SK-N-SH (cell line): ENCODE measurements around the gene LRRC40. TPM values are rescaled to one million over a fixed set of nuclear protein-coding genes. Genes with fewer than 3 reads are reported as not detected.

Experiments
- CTCF ChIA-PET: fragments of 300-600, 350-600 bp; formaldehyde crosslinking; extraction: SDS; loops from one replicate; lab custom pipeline; 2021; lab: Yijun Ruan, JAX
- POLR2A ChIA-PET: fragments of 350-600 bp; sonication (Branson Sonifier 250); formaldehyde crosslinking; extraction: SDS; loops from one replicate; lab custom pipeline; 2020; ENCODE audit warnings: antibody characterized with exemption, inconsistent platforms; lab: Yijun Ruan, JAX
- DNase-seq: peaks from one replicate; pipeline ENCODE4 v3.0.0; 2012
- H2AFZ ChIP-seq: fragments of 200-600 bp; sonication (generic); 2 replicates; pipeline ENCODE4 v1.8.1; 2016; ENCODE audit warnings: antibody characterized with exemption, mild to moderate bottlenecking, low read depth
- H3F3A ChIP-seq: fragments of 200-600 bp; sonication (generic); replicated peaks from 2 replicates; pipeline ENCODE3; 2016; ENCODE audit warnings: antibody characterized with exemption, mild to moderate bottlenecking; ENCODE audit not compliant: insufficient read depth
- H3K27ac ChIP-seq, 2 experiments: fragments of 200-500 bp in 1 of 2; fragments of 200-600 bp in 1 of 2; sonication (Bioruptor generic) in 1 of 2; sonication (generic), shearing (Covaris generic) in 1 of 2; 2 replicates each; pipeline versions ENCODE4 v1.5.1 to v1.6.1; 2014 to 2016; ENCODE audit warnings: low read depth in 2 of 2, inconsistent platforms in 1 of 2, low read length in 1 of 2, mild to moderate bottlenecking in 1 of 2, mixed read lengths in 1 of 2
- H3K27me3 ChIP-seq: fragments of 200-600 bp; sonication (generic), shearing (Covaris generic); 2 replicates; pipeline ENCODE4 v1.6.1; 2016; ENCODE audit warnings: mixed run types; ENCODE audit not compliant: insufficient read depth
- H3K36me3 ChIP-seq, 2 experiments: fragments of 200-500 bp in 1 of 2; fragments of 200-600 bp in 1 of 2; sonication (Bioruptor generic) in 1 of 2; sonication (generic) in 1 of 2; replicated peaks in 1 of 2; 2 replicates each; pipeline versions ENCODE3 to v1.5.1; 2014 to 2016; ENCODE audit warnings: low read length in 1 of 2, mild to moderate bottlenecking in 1 of 2; ENCODE audit not compliant: insufficient read depth in 2 of 2, control insufficient read depth in 1 of 2
- H3K4me1 ChIP-seq, 2 experiments: fragments of 200-500 bp in 1 of 2; fragments of 200-600 bp in 1 of 2; sonication (Bioruptor generic) in 1 of 2; sonication (generic), shearing (Covaris generic) in 1 of 2; 2 replicates each; pipeline versions ENCODE4 v1.5.1 to v1.6.1; 2014 to 2016; ENCODE audit warnings: low read depth in 1 of 2, low read length in 1 of 2, mixed run types in 1 of 2; ENCODE audit not compliant: insufficient read depth in 2 of 2, control insufficient read depth in 1 of 2
- H3K4me2 ChIP-seq: fragments of 200-600 bp; sonication (generic), shearing (Covaris generic); 2 replicates; pipeline ENCODE4 v1.6.1; 2017; ENCODE audit warnings: mixed run types
- H3K4me3 ChIP-seq, 2 experiments: fragments of 200-500 bp in 1 of 2; fragments of 200-600 bp in 1 of 2; sonication (Bioruptor generic) in 1 of 2; sonication (generic), shearing (Covaris generic) in 1 of 2; 2 replicates each; pipeline versions ENCODE4 v1.5.1 to v1.8.1; 2014 to 2016; ENCODE audit warnings: low read depth in 2 of 2, inconsistent platforms in 1 of 2, low read length in 1 of 2, mild to moderate bottlenecking in 1 of 2, mixed read lengths in 1 of 2, moderate library complexity in 1 of 2
- H3K79me2 ChIP-seq: fragments of 200-600 bp; sonication (generic); 2 replicates; pipeline ENCODE4 v1.8.1; 2017; ENCODE audit warnings: mild to moderate bottlenecking; ENCODE audit not compliant: insufficient read depth
- H3K9ac ChIP-seq: fragments of 200-600 bp; sonication (generic); 2 replicates; pipeline ENCODE4 v1.6.1; 2017; ENCODE audit warnings: mixed run types
- H3K9me2 ChIP-seq: fragments of 200-600 bp; sonication (generic); 2 replicates; pipeline ENCODE4 v1.6.1; 2017; ENCODE audit warnings: mixed run types
- H3K9me3 ChIP-seq: fragments of 200-600 bp; sonication (generic); 2 replicates; pipeline ENCODE4 v1.6.1; 2017; ENCODE audit warnings: mixed run types, mild to moderate bottlenecking, moderate library complexity
- H4K20me1 ChIP-seq: fragments of 200-600 bp; sonication (generic); 2 replicates; pipeline ENCODE4 v1.6.1; 2017; ENCODE audit warnings: mild to moderate bottlenecking, mixed run types; ENCODE audit not compliant: insufficient read depth
- CHD2 ChIP-seq: fragments of 150-350 bp; IDR thresholded peaks from 2 replicates; pipeline ENCODE4 v1.6.1; 2018; ENCODE audit warnings: low read length; ENCODE audit not compliant: partially characterized antibody
- ELF1 ChIP-seq: IDR thresholded peaks from 2 replicates; pipeline ENCODE4 v1.4.0; 2012
- EP300 ChIP-seq, 2 experiments: IDR thresholded peaks; 2 replicates each; pipeline versions ENCODE4 v1.4.0 to v1.6.1; 2012; ENCODE audit warnings: borderline replicate concordance in 1 of 2, low read depth in 1 of 2, low read length in 1 of 2
- EZH2phosphoT487 ChIP-seq: fragments of 200-600 bp; sonication (generic); IDR thresholded peaks from 2 replicates; pipeline ENCODE4 v1.6.1; 2017; ENCODE audit warnings: low read depth, mixed run types, mild to moderate bottlenecking, antibody characterized with exemption, moderate library complexity, borderline replicate concordance
- FOSL2 ChIP-seq: IDR thresholded peaks from 2 replicates; pipeline ENCODE4 v1.4.0; 2012; ENCODE audit warnings: low read depth, mild to moderate bottlenecking, moderate library complexity, borderline replicate concordance
- FOXJ3 ChIP-seq: sonication (generic); formaldehyde crosslinking; IDR thresholded peaks from 2 replicates; pipeline ENCODE4 v1.5.1; 2020; ENCODE audit warnings: mild to moderate bottlenecking, missing genetic modification reagents
- FOXM1 ChIP-seq: IDR thresholded peaks from 2 replicates; pipeline ENCODE4 v1.4.0; 2012; ENCODE audit warnings: low read depth, mild to moderate bottlenecking
- GABPA ChIP-seq: IDR thresholded peaks from 2 replicates; pipeline ENCODE4 v1.4.0; 2012; ENCODE audit warnings: low read depth, mild to moderate bottlenecking
- GATA2 ChIP-seq: sonication (generic); formaldehyde crosslinking; IDR thresholded peaks from 2 replicates; pipeline ENCODE4 v1.5.0; 2020; ENCODE audit warnings: mild to moderate bottlenecking, missing genetic modification reagents
- JUND ChIP-seq: IDR thresholded peaks from 2 replicates; pipeline ENCODE4 v1.4.0; 2012
- MXI1 ChIP-seq: IDR thresholded peaks from 2 replicates; pipeline ENCODE4 v1.6.1; 2012; ENCODE audit warnings: mild to moderate bottlenecking, low read depth, low read length, improper control_type of control experiment
- NFIC ChIP-seq: IDR thresholded peaks from 2 replicates; pipeline ENCODE4 v1.4.0; 2012; ENCODE audit warnings: borderline replicate concordance
- NRF1 ChIP-seq: IDR thresholded peaks from 2 replicates; pipeline ENCODE4 v1.6.1; 2012; ENCODE audit warnings: low read depth, mild to moderate bottlenecking, low read length
- POLR2AphosphoS5 ChIP-seq: IDR thresholded peaks from 2 replicates; pipeline ENCODE4 v1.6.1; 2012; ENCODE audit warnings: low read depth, low read length
- RAD21 ChIP-seq: IDR thresholded peaks from 2 replicates; pipeline ENCODE4 v1.6.1; 2012; ENCODE audit warnings: mild to moderate bottlenecking, low read length
- RCOR1 ChIP-seq: fragments of 150-350 bp; IDR thresholded peaks from 2 replicates; pipeline ENCODE4 v1.6.1; 2017; ENCODE audit warnings: antibody characterized with exemption, low read length
- RFX5 ChIP-seq: IDR thresholded peaks from 2 replicates; pipeline ENCODE4 v1.6.1; 2012; ENCODE audit warnings: mild to moderate bottlenecking, improper control_type of control experiment, low read length
- RXRA ChIP-seq: IDR thresholded peaks from 2 replicates; pipeline ENCODE4 v1.4.0; 2012; ENCODE audit warnings: low read depth, mild to moderate bottlenecking, borderline replicate concordance
- SIN3A ChIP-seq: IDR thresholded peaks from 2 replicates; pipeline ENCODE4 v1.6.1; 2012; ENCODE audit warnings: low read depth, mild to moderate bottlenecking, low read length, moderate library complexity, borderline replicate concordance
- SMC3 ChIP-seq: IDR thresholded peaks from 2 replicates; pipeline ENCODE4 v1.6.1; 2012; ENCODE audit warnings: low read depth, low read length, improper control_type of control experiment
- TAF1 ChIP-seq: IDR thresholded peaks from 2 replicates; pipeline ENCODE4 v1.6.1; 2012; ENCODE audit warnings: low read depth, mild to moderate bottlenecking, low read length, moderate library complexity, borderline replicate concordance
- TCF12 ChIP-seq: IDR thresholded peaks from 2 replicates; pipeline ENCODE4 v1.4.0; 2012
- TEAD4 ChIP-seq: IDR thresholded peaks from 2 replicates; pipeline ENCODE4 v1.4.0; 2012; ENCODE audit warnings: mild to moderate bottlenecking, borderline replicate concordance; ENCODE audit not compliant: insufficient read depth
- YY1 ChIP-seq: IDR thresholded peaks from 2 replicates; pipeline ENCODE4 v1.4.0; 2012; ENCODE audit warnings: low read depth, mild to moderate bottlenecking
- polyA plus RNA-seq, 3 experiments: library from polyadenylated mRNA; depleted of rRNA; stranded (reverse); fragments of >200 nt; gene quantifications; 2 replicates each; pipeline ENCODE4 v1.2.3, GENCODE V29; 2012
- TF ChIP-seq, protein P1 (sequence below): IDR thresholded peaks from 2 replicates; pipeline ENCODE4 v1.4.0; 2012; ENCODE audit warnings: low read depth, borderline replicate concordance
- TF ChIP-seq, protein P2 (sequence below): fragments of 150-350 bp; IDR thresholded peaks from 2 replicates; pipeline ENCODE4 v1.6.1; 2016; ENCODE audit warnings: mild to moderate bottlenecking, low read depth, low read length
- TF ChIP-seq, protein P3 (sequence below): IDR thresholded peaks from 2 replicates; pipeline ENCODE4 v1.4.0; 2012; ENCODE audit warnings: low read depth, borderline replicate concordance
- TF ChIP-seq, protein P4 (sequence below): fragments of 200-600 bp; sonication (generic); IDR thresholded peaks from 2 replicates; pipeline ENCODE4 v1.6.1; 2017; ENCODE audit warnings: antibody characterized with exemption, mild to moderate bottlenecking, moderate library complexity
- TF ChIP-seq, protein P5 (sequence below): IDR thresholded peaks from 2 replicates; pipeline ENCODE4 v1.4.0; 2012; ENCODE audit warnings: low read depth
- TF ChIP-seq, protein P6 (sequence below): IDR thresholded peaks from 2 replicates; pipeline ENCODE4; 2012

The LRRC40 gene
- polyA plus RNA-seq, 1 of the 3 experiments (the other 2 are of a cell fraction), result 5.6 TPM

DNA sequence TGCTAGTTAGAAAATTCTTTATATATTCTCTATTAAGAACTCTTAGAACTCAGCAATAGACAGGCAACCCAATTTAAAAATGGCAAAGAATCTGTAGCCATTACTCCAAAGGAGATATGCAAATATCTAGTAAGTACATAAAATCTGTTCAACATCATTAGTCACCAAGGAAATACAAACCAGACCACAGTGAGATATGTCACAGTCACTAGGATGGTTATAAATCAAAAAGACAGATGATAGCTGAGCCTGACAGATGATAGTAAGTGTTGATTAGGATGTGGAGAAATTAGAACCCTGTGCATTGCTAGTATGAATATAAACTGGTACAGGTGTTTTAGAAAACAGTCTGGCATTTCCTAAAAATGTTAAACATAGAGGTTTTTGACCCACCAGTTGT, 42.4 kb upstream of the LRRC40 start:
- Histone ChIP-seq H3K79me2 (peaks cover 15% of the 10 kb centered on the region; the same call in 1 of the 2 replicates), H3K4me3 (no peak overlapping the region), H4K20me1 (no peaks in the 10 kb centered on the region), H3K9ac (no peak overlapping the region), H3F3A (peaks cover 36% of the 10 kb centered on the region), H3K27me3 (no peaks in the 10 kb centered on the region), H3K4me1 (peaks cover 0 to 8% of the 10 kb centered on the region in 2 experiments; a peak in 1 of 4 replicates), H3K9me3 (no peaks in the 10 kb centered on the region), H3K4me2 (no peak overlapping the region), H3K9me2 (no peaks in the 10 kb centered on the region), H2AFZ (no peak overlapping the region), H3K27ac (peak overlapping the region; percentile 10 to 69; a peak in 2 of 4 replicates), H3K36me3 (peaks cover 96 to 100% of the 10 kb centered on the region in 2 experiments)
- ChIA-PET POLR2A (no interaction called here), CTCF (no interaction called here)
- DNase-seq, result no peak
- TF ChIP-seq, protein P1, sequence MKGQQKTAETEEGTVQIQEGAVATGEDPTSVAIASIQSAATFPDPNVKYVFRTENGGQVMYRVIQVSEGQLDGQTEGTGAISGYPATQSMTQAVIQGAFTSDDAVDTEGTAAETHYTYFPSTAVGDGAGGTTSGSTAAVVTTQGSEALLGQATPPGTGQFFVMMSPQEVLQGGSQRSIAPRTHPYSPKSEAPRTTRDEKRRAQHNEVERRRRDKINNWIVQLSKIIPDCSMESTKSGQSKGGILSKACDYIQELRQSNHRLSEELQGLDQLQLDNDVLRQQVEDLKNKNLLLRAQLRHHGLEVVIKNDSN, result no peak
- no peak for TF ChIP-seq SIN3A
- peak; percentile 25; the same call in 1 of the 2 replicates for TF ChIP-seq JUND
- peak; percentile 78 for TF ChIP-seq TCF12
- TF ChIP-seq RAD21, result no peak
- no peak for TF ChIP-seq GABPA
- peak; percentile 8; the same call in 1 of the 2 replicates for TF ChIP-seq FOSL2
- TF ChIP-seq, protein P2, sequence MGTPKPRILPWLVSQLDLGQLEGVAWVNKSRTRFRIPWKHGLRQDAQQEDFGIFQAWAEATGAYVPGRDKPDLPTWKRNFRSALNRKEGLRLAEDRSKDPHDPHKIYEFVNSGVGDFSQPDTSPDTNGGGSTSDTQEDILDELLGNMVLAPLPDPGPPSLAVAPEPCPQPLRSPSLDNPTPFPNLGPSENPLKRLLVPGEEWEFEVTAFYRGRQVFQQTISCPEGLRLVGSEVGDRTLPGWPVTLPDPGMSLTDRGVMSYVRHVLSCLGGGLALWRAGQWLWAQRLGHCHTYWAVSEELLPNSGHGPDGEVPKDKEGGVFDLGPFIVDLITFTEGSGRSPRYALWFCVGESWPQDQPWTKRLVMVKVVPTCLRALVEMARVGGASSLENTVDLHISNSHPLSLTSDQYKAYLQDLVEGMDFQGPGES, result no peak
- no peak for TF ChIP-seq FOXM1
- TF ChIP-seq TEAD4, result no peak
- no peak for TF ChIP-seq MXI1
- no peak for TF ChIP-seq POLR2AphosphoS5
- TF ChIP-seq CHD2, result no peak
- TF ChIP-seq, protein P3, sequence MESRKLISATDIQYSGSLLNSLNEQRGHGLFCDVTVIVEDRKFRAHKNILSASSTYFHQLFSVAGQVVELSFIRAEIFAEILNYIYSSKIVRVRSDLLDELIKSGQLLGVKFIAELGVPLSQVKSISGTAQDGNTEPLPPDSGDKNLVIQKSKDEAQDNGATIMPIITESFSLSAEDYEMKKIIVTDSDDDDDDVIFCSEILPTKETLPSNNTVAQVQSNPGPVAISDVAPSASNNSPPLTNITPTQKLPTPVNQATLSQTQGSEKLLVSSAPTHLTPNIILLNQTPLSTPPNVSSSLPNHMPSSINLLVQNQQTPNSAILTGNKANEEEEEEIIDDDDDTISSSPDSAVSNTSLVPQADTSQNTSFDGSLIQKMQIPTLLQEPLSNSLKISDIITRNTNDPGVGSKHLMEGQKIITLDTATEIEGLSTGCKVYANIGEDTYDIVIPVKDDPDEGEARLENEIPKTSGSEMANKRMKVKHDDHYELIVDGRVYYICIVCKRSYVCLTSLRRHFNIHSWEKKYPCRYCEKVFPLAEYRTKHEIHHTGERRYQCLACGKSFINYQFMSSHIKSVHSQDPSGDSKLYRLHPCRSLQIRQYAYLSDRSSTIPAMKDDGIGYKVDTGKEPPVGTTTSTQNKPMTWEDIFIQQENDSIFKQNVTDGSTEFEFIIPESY, result no peak
- TF ChIP-seq RCOR1, result no peak
- no peak for TF ChIP-seq NRF1
- TF ChIP-seq SMC3, result no peak
- TF ChIP-seq, protein P4, sequence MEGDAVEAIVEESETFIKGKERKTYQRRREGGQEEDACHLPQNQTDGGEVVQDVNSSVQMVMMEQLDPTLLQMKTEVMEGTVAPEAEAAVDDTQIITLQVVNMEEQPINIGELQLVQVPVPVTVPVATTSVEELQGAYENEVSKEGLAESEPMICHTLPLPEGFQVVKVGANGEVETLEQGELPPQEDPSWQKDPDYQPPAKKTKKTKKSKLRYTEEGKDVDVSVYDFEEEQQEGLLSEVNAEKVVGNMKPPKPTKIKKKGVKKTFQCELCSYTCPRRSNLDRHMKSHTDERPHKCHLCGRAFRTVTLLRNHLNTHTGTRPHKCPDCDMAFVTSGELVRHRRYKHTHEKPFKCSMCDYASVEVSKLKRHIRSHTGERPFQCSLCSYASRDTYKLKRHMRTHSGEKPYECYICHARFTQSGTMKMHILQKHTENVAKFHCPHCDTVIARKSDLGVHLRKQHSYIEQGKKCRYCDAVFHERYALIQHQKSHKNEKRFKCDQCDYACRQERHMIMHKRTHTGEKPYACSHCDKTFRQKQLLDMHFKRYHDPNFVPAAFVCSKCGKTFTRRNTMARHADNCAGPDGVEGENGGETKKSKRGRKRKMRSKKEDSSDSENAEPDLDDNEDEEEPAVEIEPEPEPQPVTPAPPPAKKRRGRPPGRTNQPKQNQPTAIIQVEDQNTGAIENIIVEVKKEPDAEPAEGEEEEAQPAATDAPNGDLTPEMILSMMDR, result no peak
- no peak for TF ChIP-seq GATA2 (CRISPR knock-in tag)
- no peak for TF ChIP-seq ELF1
- TF ChIP-seq RFX5, result no peak
- TF ChIP-seq EP300 (IDR thresholded peaks at IDR 0.05; ENCODE audit: borderline replicate concordance in 1 of 2, low read depth in 1 of 2, low read length in 1 of 2), result peak in 1 of 2 experiments; percentile 72; a peak in 2 of 4 replicates
- TF ChIP-seq, protein P5, sequence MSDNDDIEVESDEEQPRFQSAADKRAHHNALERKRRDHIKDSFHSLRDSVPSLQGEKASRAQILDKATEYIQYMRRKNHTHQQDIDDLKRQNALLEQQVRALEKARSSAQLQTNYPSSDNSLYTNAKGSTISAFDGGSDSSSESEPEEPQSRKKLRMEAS, result no peak
- no peak for TF ChIP-seq FOXJ3
- TF ChIP-seq, protein P6, sequence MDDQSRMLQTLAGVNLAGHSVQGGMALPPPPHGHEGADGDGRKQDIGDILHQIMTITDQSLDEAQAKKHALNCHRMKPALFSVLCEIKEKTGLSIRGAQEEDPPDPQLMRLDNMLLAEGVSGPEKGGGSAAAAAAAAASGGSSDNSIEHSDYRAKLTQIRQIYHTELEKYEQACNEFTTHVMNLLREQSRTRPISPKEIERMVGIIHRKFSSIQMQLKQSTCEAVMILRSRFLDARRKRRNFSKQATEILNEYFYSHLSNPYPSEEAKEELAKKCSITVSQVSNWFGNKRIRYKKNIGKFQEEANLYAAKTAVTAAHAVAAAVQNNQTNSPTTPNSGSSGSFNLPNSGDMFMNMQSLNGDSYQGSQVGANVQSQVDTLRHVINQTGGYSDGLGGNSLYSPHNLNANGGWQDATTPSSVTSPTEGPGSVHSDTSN, result peak; percentile 87
- TF ChIP-seq TAF1, result no peak
- TF ChIP-seq RXRA, result no peak
- no peak for TF ChIP-seq NFIC
- TF ChIP-seq EZH2phosphoT487, result no peak
- no peak for TF ChIP-seq YY1
